Lower leg skin (tissue), 3 donors: ENCODE data around the gene IQCK.

Source experiments
- POLR2A ChIP-seq, 2 donors: fragments of 450-650 bp; IDR thresholded peaks; one replicate each; pipeline ENCODE4 v1.6.1; 2016 to 2017; ENCODE audit warnings: antibody characterized with exemption in 2 of 2, mild to moderate bottlenecking in 1 of 2, moderate library complexity in 1 of 2
- TF ChIP-seq, protein P1 (sequence below), 3 donors: fragments of 450-650 bp; IDR thresholded peaks; one replicate each; pipeline ENCODE4 v1.5.1; 2016; ENCODE audit warnings: antibody characterized with exemption in 3 of 3, mild to moderate bottlenecking in 3 of 3, moderate library complexity in 2 of 3

DNA sequence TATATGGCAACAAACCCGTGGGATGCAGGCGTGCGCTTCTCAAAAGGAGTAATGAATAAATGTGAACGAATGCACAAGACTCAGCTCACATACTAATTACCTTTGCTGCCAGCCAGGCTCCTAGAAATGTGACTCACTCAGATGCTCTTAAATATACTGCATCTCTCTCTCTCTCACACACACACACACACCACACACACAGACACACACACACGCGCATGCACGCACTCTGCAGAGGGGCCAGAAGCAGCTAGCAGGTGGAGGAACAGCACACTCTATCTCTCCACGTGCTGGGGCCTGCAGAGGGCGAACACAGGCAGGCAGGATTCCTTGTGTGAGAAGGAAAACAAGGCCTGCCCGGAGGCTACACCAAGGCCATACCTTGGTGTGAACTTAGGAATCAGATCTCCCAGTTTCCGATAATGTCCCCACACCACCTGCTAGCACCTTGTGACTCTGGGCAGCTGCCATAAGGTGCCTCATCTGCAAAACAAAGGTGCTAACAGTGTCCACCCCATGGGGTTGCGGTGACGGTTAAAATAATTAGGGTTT lies 161.2 kb downstream of the IQCK start:
- TF ChIP-seq, protein P1, sequence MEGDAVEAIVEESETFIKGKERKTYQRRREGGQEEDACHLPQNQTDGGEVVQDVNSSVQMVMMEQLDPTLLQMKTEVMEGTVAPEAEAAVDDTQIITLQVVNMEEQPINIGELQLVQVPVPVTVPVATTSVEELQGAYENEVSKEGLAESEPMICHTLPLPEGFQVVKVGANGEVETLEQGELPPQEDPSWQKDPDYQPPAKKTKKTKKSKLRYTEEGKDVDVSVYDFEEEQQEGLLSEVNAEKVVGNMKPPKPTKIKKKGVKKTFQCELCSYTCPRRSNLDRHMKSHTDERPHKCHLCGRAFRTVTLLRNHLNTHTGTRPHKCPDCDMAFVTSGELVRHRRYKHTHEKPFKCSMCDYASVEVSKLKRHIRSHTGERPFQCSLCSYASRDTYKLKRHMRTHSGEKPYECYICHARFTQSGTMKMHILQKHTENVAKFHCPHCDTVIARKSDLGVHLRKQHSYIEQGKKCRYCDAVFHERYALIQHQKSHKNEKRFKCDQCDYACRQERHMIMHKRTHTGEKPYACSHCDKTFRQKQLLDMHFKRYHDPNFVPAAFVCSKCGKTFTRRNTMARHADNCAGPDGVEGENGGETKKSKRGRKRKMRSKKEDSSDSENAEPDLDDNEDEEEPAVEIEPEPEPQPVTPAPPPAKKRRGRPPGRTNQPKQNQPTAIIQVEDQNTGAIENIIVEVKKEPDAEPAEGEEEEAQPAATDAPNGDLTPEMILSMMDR (IDR thresholded peaks at IDR 0.05): no peak
- no peak for TF ChIP-seq POLR2A (IDR thresholded peaks at IDR 0.05)
